Smooth muscle cell (in vitro differentiated cells): ENCODE data around the gene TXK. TPM values are rescaled to one million over a fixed set of nuclear protein-coding genes. Genes with fewer than 3 reads are reported as not detected.

Experiments used
- DNase-seq: peaks from one replicate; lab custom pipeline; 2025; ENCODE audit not compliant: unreplicated experiment; lab: John Stamatoyannopoulos, UW
- H2AFZ ChIP-seq: fragments of 200-600 bp; sonication (generic); 2 replicates; pipeline ENCODE4 v1.6.0; 2016; ENCODE audit warnings: antibody characterized with exemption, low read depth, mild to moderate bottlenecking
- H3F3A ChIP-seq: fragments of 200-600 bp; sonication (generic); 2 replicates; pipeline ENCODE4 v1.6.0; 2017; ENCODE audit warnings: antibody characterized with exemption, low read depth
- H3K27ac ChIP-seq: fragments of 200-600 bp; sonication (generic); 2 replicates; pipeline ENCODE4 v1.5.1; 2016; ENCODE audit warnings: low read depth, mild to moderate bottlenecking
- H3K27me3 ChIP-seq: fragments of 200-600 bp; sonication (generic); 2 replicates; pipeline ENCODE4 v1.6.1; 2016; ENCODE audit warnings: low read depth, mild to moderate bottlenecking
- H3K36me3 ChIP-seq: fragments of 200-600 bp; sonication (generic); 2 replicates; pipeline ENCODE4 v1.5.1; 2016; ENCODE audit warnings: low read depth
- H3K4me1 ChIP-seq: fragments of 200-600 bp; sonication (generic); 2 replicates; pipeline ENCODE4 v1.5.1; 2016; ENCODE audit warnings: low read depth
- H3K4me2 ChIP-seq: fragments of 200-600 bp; sonication (generic); 2 replicates; pipeline ENCODE4 v1.6.0; 2016; ENCODE audit warnings: mild to moderate bottlenecking
- H3K4me3 ChIP-seq: fragments of 200-600 bp; sonication (generic); 2 replicates; pipeline ENCODE4 v1.5.1; 2016; ENCODE audit warnings: mild to moderate bottlenecking
- H3K79me2 ChIP-seq: fragments of 200-600 bp; sonication (generic); 2 replicates; pipeline ENCODE4 v1.6.0; 2016; ENCODE audit warnings: low read depth, mild to moderate bottlenecking
- H3K9ac ChIP-seq: fragments of 200-600 bp; sonication (generic); 2 replicates; pipeline ENCODE4 v1.6.0; 2016; ENCODE audit warnings: low read depth
- H3K9me3 ChIP-seq: fragments of 200-600 bp; sonication (generic); replicated peaks from 2 replicates; pipeline ENCODE4 v1.5.1; 2016; ENCODE audit warnings: low read depth
- H4K20me1 ChIP-seq: fragments of 200-600 bp; sonication (generic); 2 replicates; pipeline ENCODE4 v1.6.0; 2016; ENCODE audit warnings: low read depth
- WGBS: methylation state at CpG from one replicate; pipeline ENCODE4 v1.1.7; 2016; ENCODE audit warnings: low lambda C conversion rate; 5-methylcytosine and 5-hydroxymethylcytosine counted together
- polyA plus RNA-seq: library from polyadenylated mRNA; unstranded; fragments of >200 nt; fragmentation: Nextera tagmentation; extraction: Ambion mirVana; gene quantifications from 2 replicates; pipeline ENCODE4 v1.2.1, GENCODE V29; 2016
- total RNA-seq: library from RNA; depleted of rRNA; stranded (reverse); fragments of >200 nt; gene quantifications from 2 replicates; pipeline ENCODE4 v1.2.3, GENCODE V29; 2014
- TF ChIP-seq, protein P1 (sequence below): fragments of 200-600 bp; sonication (generic); IDR thresholded peaks from 2 replicates; pipeline ENCODE4 v1.5.1; 2017; ENCODE audit warnings: borderline replicate concordance, mild to moderate bottlenecking, antibody characterized with exemption; ENCODE audit not compliant: insufficient read depth, poor library complexity, severe bottlenecking

TXK gene
- total RNA-seq (0.09 and 0.18 TPM in 2 replicates), polyA plus RNA-seq (not detected in 2 replicates)

DNA sequence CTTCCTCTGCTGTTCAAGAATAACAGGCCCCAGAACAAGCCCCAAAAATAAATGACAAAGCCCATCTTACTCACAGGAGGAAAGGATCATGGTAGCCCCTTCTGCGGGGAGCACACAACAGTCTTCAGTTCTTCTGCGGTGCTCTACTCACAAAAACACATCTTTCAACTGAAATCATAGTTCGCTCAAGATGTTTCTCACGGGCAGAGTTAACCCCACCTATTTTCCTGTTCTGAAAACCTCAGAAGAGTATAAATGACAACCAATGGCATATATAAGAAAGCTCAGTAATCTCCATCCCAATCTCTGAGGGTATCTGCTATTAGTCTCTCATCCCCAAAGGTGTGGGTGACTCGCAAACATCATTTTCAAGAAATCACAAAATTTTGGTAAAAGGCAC, at the start of gene TXK:
TSS of gene TXK (minus strand) at position 170 of the 400 bp plus-strand sequence. CDS start at position 90, 80 bp downstream.
- Histone ChIP-seq H4K20me1 (no peaks in the 10 kb centered on the region), H3K4me3 (no peak within 1 kb of the TSS), H3K79me2 (no peaks in the 10 kb centered on the region), H3K27ac (no peak within 1 kb of the TSS), H3K27me3 (no peaks in the 10 kb centered on the region), H3K9me3 (no peaks in the 10 kb centered on the region), H3K36me3 (no peaks in the 10 kb centered on the region), H3F3A (no peaks in the 10 kb centered on the region), H3K9ac (no peak within 1 kb of the TSS), H3K4me1 (no peaks in the 10 kb centered on the region), H3K4me2 (no peak within 1 kb of the TSS), H2AFZ (no peak within 1 kb of the TSS)
- WGBS: 94% methylated on average over 5 of the region's 5 CpGs
- TF ChIP-seq, protein P1, sequence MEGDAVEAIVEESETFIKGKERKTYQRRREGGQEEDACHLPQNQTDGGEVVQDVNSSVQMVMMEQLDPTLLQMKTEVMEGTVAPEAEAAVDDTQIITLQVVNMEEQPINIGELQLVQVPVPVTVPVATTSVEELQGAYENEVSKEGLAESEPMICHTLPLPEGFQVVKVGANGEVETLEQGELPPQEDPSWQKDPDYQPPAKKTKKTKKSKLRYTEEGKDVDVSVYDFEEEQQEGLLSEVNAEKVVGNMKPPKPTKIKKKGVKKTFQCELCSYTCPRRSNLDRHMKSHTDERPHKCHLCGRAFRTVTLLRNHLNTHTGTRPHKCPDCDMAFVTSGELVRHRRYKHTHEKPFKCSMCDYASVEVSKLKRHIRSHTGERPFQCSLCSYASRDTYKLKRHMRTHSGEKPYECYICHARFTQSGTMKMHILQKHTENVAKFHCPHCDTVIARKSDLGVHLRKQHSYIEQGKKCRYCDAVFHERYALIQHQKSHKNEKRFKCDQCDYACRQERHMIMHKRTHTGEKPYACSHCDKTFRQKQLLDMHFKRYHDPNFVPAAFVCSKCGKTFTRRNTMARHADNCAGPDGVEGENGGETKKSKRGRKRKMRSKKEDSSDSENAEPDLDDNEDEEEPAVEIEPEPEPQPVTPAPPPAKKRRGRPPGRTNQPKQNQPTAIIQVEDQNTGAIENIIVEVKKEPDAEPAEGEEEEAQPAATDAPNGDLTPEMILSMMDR: no peak
- DNase-seq: no peak

DNA sequence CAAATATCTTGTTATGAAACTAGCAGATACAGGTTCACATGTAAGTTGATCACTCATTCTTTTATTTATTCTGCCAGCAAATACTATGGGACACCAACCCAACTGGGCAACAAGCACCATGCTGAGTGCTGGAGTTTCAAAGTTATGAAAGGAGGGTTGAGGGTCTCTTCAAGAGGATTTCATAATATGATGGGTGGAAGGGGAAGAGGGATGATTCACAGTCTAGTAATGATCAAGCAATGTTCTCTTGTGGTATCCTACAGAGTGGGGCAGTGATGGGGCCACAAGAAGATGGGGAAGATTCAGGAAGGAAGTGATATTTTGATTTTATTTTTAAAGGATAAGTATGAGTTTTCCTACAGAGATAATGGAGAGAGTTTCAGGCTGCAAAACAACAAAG, 46.2 kb upstream of the TXK start:
- Histone ChIP-seq H3K4me3 (no peak overlapping the region), H3K79me2 (no peaks in the 10 kb centered on the region), H3K27me3 (no peaks in the 10 kb centered on the region), H3K4me1 (no peaks in the 10 kb centered on the region), H3K27ac (no peak overlapping the region), H3K4me2 (no peak overlapping the region), H2AFZ (no peak overlapping the region), H4K20me1 (no peaks in the 10 kb centered on the region), H3K36me3 (no peaks in the 10 kb centered on the region), H3K9me3 (no peaks in the 10 kb centered on the region), H3F3A (no peaks in the 10 kb centered on the region), H3K9ac (no peak overlapping the region)
- TF ChIP-seq, protein P1: no peak
- DNase-seq: no peak

DNA sequence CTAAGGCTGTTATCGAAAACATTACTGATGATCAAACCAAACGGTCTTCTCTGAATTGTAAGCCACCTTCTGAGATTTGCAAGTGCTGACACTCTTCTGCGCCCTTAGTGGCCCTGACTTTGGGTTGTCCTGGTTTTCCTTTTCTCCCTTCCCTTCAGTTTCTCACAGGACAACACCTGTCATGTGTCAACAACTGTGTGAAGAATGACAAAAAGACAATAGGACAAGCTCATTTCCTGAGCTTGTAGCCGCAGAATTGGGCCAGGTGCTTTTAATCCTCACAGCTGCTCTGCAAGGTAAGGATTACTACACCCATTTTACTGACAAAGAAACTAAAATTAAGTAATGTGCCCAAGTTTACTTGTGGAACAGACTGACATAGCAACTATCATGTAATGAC, 44.9 kb upstream of the TXK start:
- Histone ChIP-seq H3K4me1 (no peaks in the 10 kb centered on the region), H3K9me3 (no peaks in the 10 kb centered on the region), H3K36me3 (no peaks in the 10 kb centered on the region), H3F3A (no peaks in the 10 kb centered on the region), H3K79me2 (no peaks in the 10 kb centered on the region), H3K27me3 (no peaks in the 10 kb centered on the region), H2AFZ (no peak overlapping the region), H3K27ac (no peak overlapping the region), H3K4me2 (no peak overlapping the region), H4K20me1 (no peaks in the 10 kb centered on the region), H3K9ac (no peak overlapping the region), H3K4me3 (no peak overlapping the region)
- DNase-seq: no peak
- WGBS: 81% methylated on average over 4 of the region's 4 CpGs
- TF ChIP-seq, protein P1: no peak

DNA sequence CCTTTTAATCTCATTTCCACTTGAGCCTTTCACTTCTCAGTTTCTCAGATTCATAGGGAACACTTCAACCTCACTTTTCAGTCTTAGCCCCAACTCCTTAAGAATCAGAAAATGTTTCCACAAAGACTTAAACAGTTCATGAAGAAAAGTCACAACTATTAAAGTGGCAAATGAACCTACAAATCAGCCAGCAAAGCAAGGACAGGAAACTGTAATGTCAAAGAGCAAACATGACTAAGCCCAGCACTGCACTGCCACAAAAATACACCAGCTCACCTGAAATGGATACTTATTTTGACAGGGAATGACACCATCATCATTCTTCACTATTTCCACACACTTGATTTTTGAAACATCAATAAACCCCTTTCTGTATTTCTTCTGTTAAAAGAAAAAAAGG, 41.8 kb upstream of the TXK start:
- DNase-seq: no peak
- no peaks in the 10 kb centered on the region for H3F3A ChIP-seq
- no peaks in the 10 kb centered on the region for H4K20me1 ChIP-seq
- TF ChIP-seq, protein P1: no peak
- no peak overlapping the region for H3K9ac ChIP-seq
- no peak overlapping the region for H3K4me2 ChIP-seq
- H3K4me3 ChIP-seq: no peak overlapping the region
- H3K27ac ChIP-seq: no peak overlapping the region
- no peaks in the 10 kb centered on the region for H3K9me3 ChIP-seq
- H3K4me1 ChIP-seq: no peaks in the 10 kb centered on the region
- no peaks in the 10 kb centered on the region for H3K36me3 ChIP-seq
- no peaks in the 10 kb centered on the region for H3K27me3 ChIP-seq
- H2AFZ ChIP-seq: no peak overlapping the region
- no peaks in the 10 kb centered on the region for H3K79me2 ChIP-seq
